GM23338 (cell line): ENCODE measurements around the gene CPSF7. TPM values are rescaled to one million over a fixed set of nuclear protein-coding genes. Genes with fewer than 3 reads are reported as not detected.

ENCODE experiments used
- ATAC-seq: fragments of 200-7000 bp; cut with Tn5 transposase; 3 replicates; pipeline ENCODE4 v1.9.1; 2020
- DNase-seq: peaks from one replicate; pipeline ENCODE4 v3.0.0-alpha.2; 2015; ENCODE audit warnings: low spot score
- H2AFZ ChIP-seq: fragments of 200-600 bp; sonication (generic); 2 replicates; pipeline ENCODE4 v1.8.0; 2016; ENCODE audit warnings: antibody characterized with exemption, mild to moderate bottlenecking, moderate library complexity
- H3F3A ChIP-seq: fragments of 200-600 bp; sonication (generic); replicated peaks from 2 replicates; pipeline ENCODE4 v1.8.0; 2017; ENCODE audit warnings: antibody characterized with exemption, mixed run types, low read depth
- H3K27ac ChIP-seq: fragments of 200-600 bp; sonication (generic); 2 replicates; pipeline ENCODE4 v1.6.1; 2016; ENCODE audit warnings: low read depth
- H3K27me3 ChIP-seq: fragments of 200-600 bp; sonication (generic); 2 replicates; pipeline ENCODE4 v1.8.0; 2016; ENCODE audit warnings: mild to moderate bottlenecking, mixed run types, moderate library complexity; ENCODE audit not compliant: insufficient read depth
- H3K36me3 ChIP-seq: fragments of 200-600 bp; sonication (generic); 2 replicates; pipeline ENCODE4 v1.8.0; 2016; ENCODE audit warnings: mild to moderate bottlenecking; ENCODE audit not compliant: insufficient read depth
- H3K4me1 ChIP-seq: fragments of 200-600 bp; sonication (generic); 2 replicates; pipeline ENCODE4 v1.8.0; 2016; ENCODE audit warnings: mild to moderate bottlenecking, moderate library complexity; ENCODE audit not compliant: insufficient read depth
- H3K4me2 ChIP-seq: fragments of 200-600 bp; sonication (generic); 2 replicates; pipeline ENCODE4 v1.7.1; 2017; ENCODE audit warnings: mixed run types
- H3K4me3 ChIP-seq: fragments of 200-600 bp; sonication (generic); 2 replicates; pipeline ENCODE4 v1.6.1; 2016; ENCODE audit warnings: mixed run types
- H3K79me2 ChIP-seq: fragments of 200-600 bp; sonication (generic); replicated peaks from 2 replicates; pipeline ENCODE4 v1.8.0; 2017; ENCODE audit warnings: mild to moderate bottlenecking; ENCODE audit not compliant: insufficient read depth
- H3K9me2 ChIP-seq: fragments of 200-600 bp; sonication (generic); 2 replicates; pipeline ENCODE4 v1.8.0; 2017; ENCODE audit not compliant: insufficient read depth
- H4K20me1 ChIP-seq: fragments of 200-600 bp; sonication (generic); replicated peaks from 2 replicates; pipeline ENCODE4 v1.8.0; 2017; ENCODE audit warnings: mild to moderate bottlenecking; ENCODE audit not compliant: insufficient read depth
- H3K27ac Mint-ChIP-seq: 2 replicates; pipeline ENCODE4 v1.8.0; 2020; ENCODE audit warnings: inconsistent platforms, mild to moderate bottlenecking, moderate library complexity, mixed read lengths
- H3K27me3 Mint-ChIP-seq: 3 replicates; pipeline ENCODE4 v1.8.0; 2022; ENCODE audit warnings: low read depth, mild to moderate bottlenecking, moderate library complexity, mixed read lengths, inconsistent platforms; ENCODE audit not compliant: insufficient read depth, poor library complexity
- H3K36me3 Mint-ChIP-seq: 3 replicates; pipeline ENCODE4 v1.8.0; 2021; ENCODE audit warnings: low read depth, mild to moderate bottlenecking, inconsistent platforms, moderate library complexity, mixed read lengths
- H3K4me1 Mint-ChIP-seq: 3 replicates; pipeline ENCODE4 v1.8.0; 2020; ENCODE audit warnings: mild to moderate bottlenecking, inconsistent platforms, mixed read lengths
- H3K4me3 Mint-ChIP-seq: 3 replicates; pipeline ENCODE4 v1.8.0; 2021; ENCODE audit warnings: moderate library complexity, mild to moderate bottlenecking, inconsistent platforms, mixed read lengths
- H3K9me3 Mint-ChIP-seq: 3 replicates; pipeline ENCODE4 v1.8.0; 2020; ENCODE audit warnings: moderate library complexity, mild to moderate bottlenecking, inconsistent platforms, mixed read lengths
- CREB1 ChIP-seq: fragments of 250-450 bp; sonication (Bioruptor Pico); IDR thresholded peaks from 2 replicates; pipeline ENCODE4 v1.5.0; 2020; ENCODE audit warnings: low read depth, mild to moderate bottlenecking, moderate library complexity
- CTCF ChIP-seq, 2 experiments: fragments of 200-600 bp in 1 of 2; sonication (generic) in 1 of 2; conservative IDR thresholded peaks; 2 replicates each; pipeline versions ENCODE4 v1.5.1 to v1.6.1; 2016 to 2017; ENCODE audit warnings: antibody characterized with exemption in 2 of 2, low read depth in 2 of 2, mild to moderate bottlenecking in 2 of 2, moderate library complexity in 1 of 2
- ETS1 ChIP-seq: IDR thresholded peaks from 2 replicates; pipeline ENCODE4 v1.6.1; 2016; ENCODE audit warnings: antibody characterized with exemption
- EZH2 ChIP-seq: fragments of 200-600 bp; sonication (generic); IDR thresholded peaks from one replicate; pipeline ENCODE4 v1.8.0; 2017; ENCODE audit warnings: antibody characterized with exemption, mild to moderate bottlenecking, low read depth; ENCODE audit not compliant: unreplicated experiment
- NANOG ChIP-seq: IDR thresholded peaks from 2 replicates; pipeline ENCODE4 v1.6.1; 2016; ENCODE audit warnings: antibody characterized with exemption, borderline replicate concordance
- POLR2AphosphoS5 ChIP-seq: IDR thresholded peaks from 2 replicates; pipeline ENCODE4 v1.6.1; 2016; ENCODE audit warnings: antibody characterized with exemption, low read depth
- REST ChIP-seq: IDR thresholded peaks from one replicate; pipeline ENCODE4 v1.6.1; 2018; ENCODE audit warnings: antibody characterized with exemption; ENCODE audit not compliant: unreplicated experiment
- STAT1 ChIP-seq: IDR thresholded peaks from one replicate; pipeline ENCODE4 v1.6.1; 2016; ENCODE audit warnings: antibody characterized with exemption; ENCODE audit not compliant: unreplicated experiment
- ZNF331 ChIP-seq: fragments of 250-450 bp; sonication (Bioruptor Pico); IDR thresholded peaks from 2 replicates; pipeline ENCODE4 v1.5.0; 2020; ENCODE audit warnings: low read depth, mild to moderate bottlenecking, moderate library complexity
- ZNF462 ChIP-seq: fragments of 250-450 bp; sonication (Bioruptor Pico); IDR thresholded peaks from 2 replicates; pipeline ENCODE4 v1.5.0; 2020; ENCODE audit warnings: mild to moderate bottlenecking, moderate library complexity
- polyA plus RNA-seq: library from polyadenylated mRNA; unstranded; fragments of >200 nt; fragmentation: Nextera tagmentation; extraction: Ambion mirVana; gene quantifications from 2 replicates; pipeline ENCODE4 v1.2.1, GENCODE V29; 2016
- total RNA-seq: library from RNA; depleted of rRNA; stranded (reverse); fragments of >200 nt; shearing (Covaris generic); gene quantifications from 2 replicates; pipeline ENCODE4 v1.2.3, GENCODE V29; 2014

Gene CPSF7
- total and polyA plus RNA-seq, 2 experiments from 2014 or later: 27.4 to 60.6 TPM

- Histone ChIP-seq H3K9me2 (no peaks in the 10 kb centered on the region), H3K27ac (no peak overlapping the region), H4K20me1 (0 out of 2 replicates have a peak, but pooled peaks cover 4% of the 10 kb centered on the region), H2AFZ (no peak overlapping the region), H3K27me3 (no peaks in the 10 kb centered on the region), H3F3A (peaks cover 3% of the 10 kb centered on the region; the same call in 1 of the 2 replicates), H3K4me3 (no peak overlapping the region), H3K4me1 (peaks cover 7% of the 10 kb centered on the region), H3K4me2 (no peak overlapping the region), H3K36me3 (no peaks in the 10 kb centered on the region), H3K79me2 (peaks cover 22% of the 10 kb centered on the region)
- Mint-ChIP-seq H3K36me3 (peaks cover 12% of the 10 kb centered on the region), H3K27ac (no peak overlapping the region), H3K4me1 (peaks cover 9% of the 10 kb centered on the region), H3K4me3 (no peak overlapping the region), H3K27me3 (peaks cover 6% of the 10 kb centered on the region), H3K9me3 (no peaks in the 10 kb centered on the region)
- TF ChIP-seq CREB1 (CRISPR knock-in tag) (no peak), ZNF462 (CRISPR knock-in tag) (no peak), CTCF (conservative IDR thresholded peaks at IDR 0.05; ENCODE audit: low read depth in 2 of 2) (no peak), NANOG (no peak), POLR2AphosphoS5 (no peak), REST (no peak), ETS1 (no peak), STAT1 (no peak), ZNF331 (CRISPR knock-in tag) (no peak), EZH2 (no peak)
- ATAC-seq (no peak), DNase-seq (no peak)
Measured at GRCh38 chr11:61357894-61358239, 71.9 kb downstream of the CPSF7 start.
